GM23248 (cell line): ENCODE results near the gene FHL3. TPM values are rescaled to one million over a fixed set of nuclear protein-coding genes. Genes with fewer than 3 reads are reported as not detected.

ENCODE experiments used
- DNase-seq: peaks from one replicate; pipeline ENCODE4 v3.0.0-alpha.2; 2015
- H2AFZ ChIP-seq: fragments of 200-600 bp; sonication (generic); 2 replicates; pipeline ENCODE4 v1.6.1; 2016; ENCODE audit warnings: antibody characterized with exemption
- H3F3A ChIP-seq: fragments of 200-600 bp; sonication (generic); 2 replicates; pipeline ENCODE4 v1.6.1; 2016; ENCODE audit warnings: mild to moderate bottlenecking, antibody characterized with exemption, mixed run types; ENCODE audit not compliant: insufficient read depth
- H3K27ac ChIP-seq: fragments of 200-600 bp; sonication (generic); 2 replicates; pipeline ENCODE4 v1.5.1; 2016; ENCODE audit warnings: mild to moderate bottlenecking
- H3K27me3 ChIP-seq: fragments of 200-600 bp; sonication (generic); replicated peaks from 2 replicates; pipeline ENCODE4 v1.6.1; 2016; ENCODE audit warnings: mild to moderate bottlenecking; ENCODE audit not compliant: insufficient read depth
- H3K36me3 ChIP-seq: fragments of 200-600 bp; sonication (generic); 2 replicates; pipeline ENCODE4 v1.6.1; 2016; ENCODE audit warnings: low read depth, mild to moderate bottlenecking
- H3K4me1 ChIP-seq: fragments of 200-600 bp; sonication (generic); 2 replicates; pipeline ENCODE4 v1.6.1; 2016; ENCODE audit warnings: mild to moderate bottlenecking; ENCODE audit not compliant: insufficient read depth
- H3K4me2 ChIP-seq: fragments of 200-600 bp; sonication (generic); one replicate; pipeline ENCODE4 v1.6.1; 2016; ENCODE audit warnings: mild to moderate bottlenecking; ENCODE audit not compliant: unreplicated experiment
- H3K4me3 ChIP-seq: fragments of 200-600 bp; sonication (generic); 2 replicates; pipeline ENCODE4 v1.5.1; 2016; ENCODE audit warnings: mild to moderate bottlenecking
- H3K79me2 ChIP-seq: fragments of 200-600 bp; sonication (generic); 2 replicates; pipeline ENCODE4 v1.6.1; 2016; ENCODE audit warnings: mild to moderate bottlenecking; ENCODE audit not compliant: insufficient read depth
- H3K9ac ChIP-seq: fragments of 200-600 bp; sonication (generic); 2 replicates; pipeline ENCODE4 v1.6.1; 2016; ENCODE audit warnings: mild to moderate bottlenecking
- H3K9me2 ChIP-seq: fragments of 200-600 bp; sonication (generic); 2 replicates; pipeline ENCODE4 v1.6.1; 2016; ENCODE audit warnings: mixed run types, mild to moderate bottlenecking, moderate library complexity; ENCODE audit not compliant: insufficient read depth
- H3K9me3 ChIP-seq: fragments of 200-600 bp; sonication (generic); one replicate; pipeline ENCODE4 v1.6.1; 2017; ENCODE audit warnings: low read depth
- H4K20me1 ChIP-seq: fragments of 200-600 bp; sonication (generic); 2 replicates; pipeline ENCODE4 v1.6.0; 2016; ENCODE audit not compliant: insufficient read depth
- EZH2 ChIP-seq: fragments of 200-600 bp; sonication (generic); IDR thresholded peaks from 2 replicates; pipeline ENCODE4 v1.6.1; 2018; ENCODE audit warnings: antibody characterized with exemption, mild to moderate bottlenecking; ENCODE audit not compliant: insufficient read depth, poor library complexity, severe bottlenecking
- EZH2phosphoT487 ChIP-seq: fragments of 200-600 bp; sonication (generic); IDR thresholded peaks from 2 replicates; pipeline ENCODE4 v1.6.1; 2018; ENCODE audit warnings: antibody characterized with exemption, moderate library complexity, mild to moderate bottlenecking, low read depth; ENCODE audit not compliant: insufficient read depth
- WGBS, 2 experiments: methylation state at CpG; one replicate each; pipeline ENCODE4 v1.1.6; 2015 to 2017; ENCODE audit warnings: low lambda C conversion rate in 2 of 2, low coverage in 1 of 2; ENCODE audit errors: missing lambda C conversion rate in 2 of 2; 5-methylcytosine and 5-hydroxymethylcytosine counted together
- in situ Hi-C: fragments of 300-500 bp; cut with MboI; formaldehyde crosslinking; loops from 2 replicates; pipeline ENCODE4 v1.15.0; 2020
- polyA plus RNA-seq: library from polyadenylated mRNA; unstranded; fragments of >200 nt; fragmentation: Nextera tagmentation; extraction: Ambion mirVana; gene quantifications from 2 replicates; pipeline ENCODE4 v1.2.1, GENCODE V29; 2016
- total RNA-seq: library from RNA; depleted of rRNA; stranded (reverse); fragments of >200 nt; shearing (Covaris generic); gene quantifications from 2 replicates; pipeline ENCODE4 v1.2.3, GENCODE V29; 2014; rRNA removed

FHL3 gene
- total RNA-seq: 26.9 and 31.7 TPM in 2 replicates
- polyA plus RNA-seq: 44.4 and 48.0 TPM in 2 replicates

GRCh38 chr1:38005195-38006007 is at the start of gene FHL3:
TSS of gene FHL3 (minus strand) at chr1:38005514. CDS start at chr1:37999412, 6,102 bp downstream.
- peak within 1 kb of the TSS; percentile 93 for H3K4me3 ChIP-seq
- peaks cover 41% of the 10 kb centered on the region for H3K4me1 ChIP-seq
- DNase-seq: peak; percentile 73
- in situ Hi-C loops: no loop called here
- no peak for TF ChIP-seq EZH2phosphoT487
- TF ChIP-seq EZH2: no peak
- no peaks in the 10 kb centered on the region for H3K36me3 ChIP-seq
- H3F3A ChIP-seq: peaks cover 48% of the 10 kb centered on the region
- H3K4me2 ChIP-seq: peak within 1 kb of the TSS; percentile 89
- H3K79me2 ChIP-seq: peaks cover 37% of the 10 kb centered on the region
- H3K9ac ChIP-seq: peak within 1 kb of the TSS; percentile 84
- no peaks in the 10 kb centered on the region for H3K27me3 ChIP-seq
- peak within 1 kb of the TSS; percentile 68 for H2AFZ ChIP-seq
- H3K9me2 ChIP-seq: no peaks in the 10 kb centered on the region
- H3K27ac ChIP-seq: peak within 1 kb of the TSS; percentile 42
- no peaks in the 10 kb centered on the region for H4K20me1 ChIP-seq
- no peaks in the 10 kb centered on the region for H3K9me3 ChIP-seq
- 6 to 9% methylated on average over 22 to 41 of the region's 83 CpGs for WGBS, 2 experiments

- H3K4me3 ChIP-seq: no peak overlapping the region
- H3K9me2 ChIP-seq: no peaks in the 10 kb centered on the region
- no peak overlapping the region for H3K27ac ChIP-seq
- H3K27me3 ChIP-seq: peaks cover 19% of the 10 kb centered on the region
- H3K4me1 ChIP-seq: no peaks in the 10 kb centered on the region
- no peaks in the 10 kb centered on the region for H4K20me1 ChIP-seq
- WGBS, 2 experiments: 20 to 24% methylated on average over 7 of the region's 7 CpGs
- no peak for DNase-seq
- H3K79me2 ChIP-seq: no peaks in the 10 kb centered on the region
- H3F3A ChIP-seq: no peaks in the 10 kb centered on the region
- in situ Hi-C loops: no loop called here
- no peak overlapping the region for H3K4me2 ChIP-seq
- no peak for TF ChIP-seq EZH2
- no peak for TF ChIP-seq EZH2phosphoT487
- no peak overlapping the region for H3K9ac ChIP-seq
- H3K36me3 ChIP-seq: no peaks in the 10 kb centered on the region
- no peaks in the 10 kb centered on the region for H3K9me3 ChIP-seq
- no peak overlapping the region for H2AFZ ChIP-seq
These were observed 48.2 kb upstream of the FHL3 start for GRCh38 chr1:38053416-38054091.

- Histone ChIP-seq H3K36me3 (no peaks in the 10 kb centered on the region), H3K27me3 (peaks cover 24% of the 10 kb centered on the region), H3K4me1 (no peaks in the 10 kb centered on the region), H3K79me2 (no peaks in the 10 kb centered on the region), H2AFZ (no peak overlapping the region), H3K4me2 (no peak overlapping the region), H4K20me1 (no peaks in the 10 kb centered on the region), H3K27ac (no peak overlapping the region), H3K9me2 (no peaks in the 10 kb centered on the region), H3K9me3 (no peaks in the 10 kb centered on the region), H3K4me3 (no peak overlapping the region), H3K9ac (no peak overlapping the region), H3F3A (no peaks in the 10 kb centered on the region)
- 4 to 12% methylated on average over 3 of the region's 3 CpGs for WGBS, 2 experiments
- in situ Hi-C loops: no loop called here
- TF ChIP-seq EZH2 (no peak), EZH2phosphoT487 (no peak)
- DNase-seq: no peak
These were observed 47.6 kb upstream of the FHL3 start for GRCh38 chr1:38052750-38053415.

- Histone ChIP-seq H3K9me2 (no peaks in the 10 kb centered on the region), H3K36me3 (no peaks in the 10 kb centered on the region), H3K79me2 (no peaks in the 10 kb centered on the region), H3K27me3 (peaks cover 25% of the 10 kb centered on the region), H3K4me2 (no peak overlapping the region), H3K4me3 (no peak overlapping the region), H3K27ac (no peak overlapping the region), H3K9me3 (no peaks in the 10 kb centered on the region), H3F3A (no peaks in the 10 kb centered on the region), H3K4me1 (no peaks in the 10 kb centered on the region), H2AFZ (no peak overlapping the region), H4K20me1 (no peaks in the 10 kb centered on the region), H3K9ac (no peak overlapping the region)
- DNase-seq: no peak
- in situ Hi-C loops: no loop called here
- TF ChIP-seq EZH2: no peak
- TF ChIP-seq EZH2phosphoT487: no peak
- 32 to 44% methylated on average over 9 of the region's 9 CpGs for WGBS, 2 experiments
These were observed 45.8 kb upstream of the FHL3 start for GRCh38 chr1:38051079-38051543.
